GM10248 (cell line): Measurements from ENCODE around the gene PIEZO2.

Experiments
- CTCF ChIA-PET: fragments of 300-600 bp; sonication (Branson Sonifier 250); formaldehyde crosslinking; extraction: SDS; loops from one replicate; lab custom pipeline; 2021; ENCODE audit warnings: antibody characterized with exemption; lab: Yijun Ruan, JAX
- POLR2A ChIA-PET: fragments of 350-650 bp; sonication (Branson Sonifier 250); formaldehyde crosslinking; extraction: SDS; loops from one replicate; lab custom pipeline; 2020; ENCODE audit warnings: antibody characterized with exemption; lab: Yijun Ruan, JAX
- DNase-seq: peaks from one replicate; pipeline ENCODE4 v3.0.0; 2012; ENCODE audit errors: extremely low spot score
- CTCF ChIP-seq: IDR thresholded peaks from 2 replicates; pipeline ENCODE4 v1.5.1; 2012; ENCODE audit warnings: mild to moderate bottlenecking, low read depth; ENCODE audit errors: extremely low read depth, missing control alignments, control extremely low read depth

Gene PIEZO2

GRCh38 chr18:10977042-10977441 is 172.3 kb downstream of the PIEZO2 start:
- ChIA-PET POLR2A (no interaction called here), CTCF (no interaction called here)
- TF ChIP-seq CTCF: no peak
- no peak for DNase-seq

GRCh38 chr18:10973567-10974203 is 175.7 kb downstream of the PIEZO2 start:
- no peak for DNase-seq
- CTCF ChIA-PET: interaction anchor here (1.3 to 1.6 kb wide), 3 partner anchors 18 to 111 kb away, joined by 3 to 7 read pairs (median 5); no protein-coding TSS in a partner anchor
- POLR2A ChIA-PET: no interaction called here
- no peak for TF ChIP-seq CTCF

- DNase-seq: no peak
- ChIA-PET POLR2A (no interaction called here), CTCF (no interaction called here)
- TF ChIP-seq CTCF: no peak
These were observed 177.7 kb downstream of the PIEZO2 start for GRCh38 chr18:10971717-10972116.

- ChIA-PET CTCF (interaction anchor here (1.3 kb wide), 1 partner anchor 14 kb away, joined by 5 read pairs; no protein-coding TSS in a partner anchor), POLR2A (interaction anchor here (1.0 kb wide), 1 partner anchor 8 kb away, joined by 6 read pairs; no protein-coding TSS in a partner anchor)
- TF ChIP-seq CTCF: no peak
- DNase-seq: no peak
These were observed 184.2 kb downstream of the PIEZO2 start for GRCh38 chr18:10965119-10965518.

- ChIA-PET POLR2A (no interaction called here), CTCF (interaction anchor here (0.8 to 1.9 kb wide), 2 partner anchors 12 to 17 kb away, joined by 3 to 4 read pairs; no protein-coding TSS in a partner anchor)
- no peak for TF ChIP-seq CTCF
- DNase-seq: no peak
These were observed 195.7 kb downstream of the PIEZO2 start for GRCh38 chr18:10953672-10954071.

GRCh38 chr18:10951631-10952544 is 197.5 kb downstream of the PIEZO2 start:
- no peak for TF ChIP-seq CTCF
- ChIA-PET CTCF (interaction anchor here (0.8 to 2.5 kb wide), 6 partner anchors 10 to 100 kb away, joined by 3 to 9 read pairs (median 6); no protein-coding TSS in a partner anchor), POLR2A (interaction anchor here (1.1 to 1.9 kb wide), 6 partner anchors 21 to 90 kb away, joined by 3 to 11 read pairs (median 4); no protein-coding TSS in a partner anchor)
- DNase-seq: no peak
